OCI-LY7 (cell line): ENCODE data around the gene TMEM18.

Experiments used
- CTCF ChIP-seq: fragments of 200-600 bp; sonication (generic); conservative IDR thresholded peaks from 2 replicates; pipeline ENCODE4 v1.5.1; 2014; ENCODE audit warnings: mild to moderate bottlenecking, antibody characterized with exemption, low read length, moderate library complexity, mixed read lengths
- EZH2phosphoT487 ChIP-seq: fragments of 200-600 bp; sonication (generic); IDR thresholded peaks from 2 replicates; pipeline ENCODE4 v1.6.1; 2018; ENCODE audit warnings: low read depth, borderline replicate concordance, mild to moderate bottlenecking, mixed run types, antibody characterized with exemption, low read length, moderate library complexity, mixed read lengths

- no peak for TF ChIP-seq CTCF
- TF ChIP-seq EZH2phosphoT487, result no peak
Observed at GRCh38 chr2:665340-666073, 11.7 kb downstream of the TMEM18 start.
